A172 (cell line): ENCODE data around the gene BACE2. TPM values are rescaled to one million over a fixed set of nuclear protein-coding genes. Genes with fewer than 3 reads are reported as not detected.
A peak's percentile ranks its signal among the peaks of the same experiment; 100 is the strongest.
"Not testable (repeated sequence)": the region's sequence is repeated elsewhere in the genome, so short reads cannot be mapped to it uniquely, and the experiment has no call there.

Experiments used
- DNase-seq: peaks from one replicate; pipeline ENCODE4 v3.0.0-alpha.2; 2015; ENCODE audit warnings: low spot score
- total RNA-seq: library from RNA; depleted of rRNA; stranded (reverse); fragments of >200 nt; shearing (Covaris generic); gene quantifications from 2 replicates; pipeline ENCODE4 v1.2.3, GENCODE V29; 2014

The BACE2 gene
- total RNA-seq, 1 experiment from 2014 or later = 46.6 TPM

GRCh38 chr21:41240040-41240439 is 72.1 kb downstream of the BACE2 start:
- no peak for DNase-seq

DNA sequence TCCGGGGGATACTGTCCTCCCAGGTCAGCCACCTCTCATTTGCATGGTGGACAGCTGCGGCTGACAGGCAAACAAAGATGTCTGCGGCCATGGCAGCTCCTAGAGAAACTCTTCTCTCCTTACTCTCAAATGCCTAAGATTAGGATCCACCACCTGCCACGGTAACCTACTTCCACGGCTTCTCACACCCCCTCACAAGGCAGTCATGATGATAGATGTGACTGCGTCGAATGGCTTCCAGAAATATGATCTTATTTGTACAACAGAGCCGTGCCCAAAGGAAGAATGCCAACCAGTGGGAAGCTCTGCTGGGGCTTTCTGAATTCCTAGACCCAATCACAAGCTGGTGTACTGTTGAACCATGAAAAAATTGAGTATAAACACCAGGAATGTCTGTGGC is 73.4 kb downstream of the BACE2 start:
- DNase-seq = no peak

DNA sequence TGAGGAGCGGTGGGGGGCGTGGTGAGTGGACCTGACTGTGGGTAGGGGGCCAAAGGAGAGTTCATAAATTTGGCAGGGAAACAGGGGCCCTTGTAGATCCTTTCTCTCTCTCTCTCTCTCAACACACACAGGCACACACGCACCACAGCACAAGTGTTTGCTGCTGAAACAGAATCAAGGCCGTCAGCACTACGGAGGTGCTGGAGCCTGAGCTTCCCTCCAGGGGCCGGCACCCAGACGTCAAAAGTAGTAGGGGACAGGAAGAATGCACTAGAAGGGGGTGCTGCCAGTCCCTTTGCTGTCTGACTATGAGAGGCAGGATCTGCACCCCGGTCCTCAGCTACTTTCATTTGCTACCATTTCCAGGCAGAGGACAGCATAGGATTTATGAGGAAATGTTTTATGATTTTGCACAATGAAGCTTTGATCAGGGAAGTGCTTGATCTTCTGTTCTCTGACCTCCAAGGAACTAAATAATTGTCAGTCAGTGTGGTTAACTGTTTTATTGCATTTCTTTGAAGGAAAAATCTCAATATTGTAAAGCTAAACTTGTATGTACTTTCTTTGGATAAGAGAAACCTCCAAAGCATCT is 74.4 kb downstream of the BACE2 start:
- no peak for DNase-seq

DNA sequence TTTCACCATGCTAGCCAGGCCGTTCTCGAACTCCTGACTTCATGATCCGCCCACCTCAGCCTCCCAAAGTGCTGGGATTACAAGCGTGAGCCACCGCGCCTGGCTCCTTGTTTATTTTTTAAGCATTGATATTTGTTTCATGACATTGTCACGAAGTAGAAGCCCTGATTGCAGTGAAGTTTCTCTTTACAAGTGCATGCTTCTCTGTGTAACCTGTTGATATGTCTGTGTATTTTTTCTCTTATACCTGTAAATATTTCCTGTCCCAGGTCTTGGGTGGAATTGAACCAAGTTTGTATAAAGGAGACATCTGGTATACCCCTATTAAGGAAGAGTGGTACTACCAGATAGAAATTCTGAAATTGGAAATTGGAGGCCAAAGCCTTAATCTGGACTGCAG is 75.1 kb downstream of the BACE2 start:
- DNase-seq = no peak

DNA sequence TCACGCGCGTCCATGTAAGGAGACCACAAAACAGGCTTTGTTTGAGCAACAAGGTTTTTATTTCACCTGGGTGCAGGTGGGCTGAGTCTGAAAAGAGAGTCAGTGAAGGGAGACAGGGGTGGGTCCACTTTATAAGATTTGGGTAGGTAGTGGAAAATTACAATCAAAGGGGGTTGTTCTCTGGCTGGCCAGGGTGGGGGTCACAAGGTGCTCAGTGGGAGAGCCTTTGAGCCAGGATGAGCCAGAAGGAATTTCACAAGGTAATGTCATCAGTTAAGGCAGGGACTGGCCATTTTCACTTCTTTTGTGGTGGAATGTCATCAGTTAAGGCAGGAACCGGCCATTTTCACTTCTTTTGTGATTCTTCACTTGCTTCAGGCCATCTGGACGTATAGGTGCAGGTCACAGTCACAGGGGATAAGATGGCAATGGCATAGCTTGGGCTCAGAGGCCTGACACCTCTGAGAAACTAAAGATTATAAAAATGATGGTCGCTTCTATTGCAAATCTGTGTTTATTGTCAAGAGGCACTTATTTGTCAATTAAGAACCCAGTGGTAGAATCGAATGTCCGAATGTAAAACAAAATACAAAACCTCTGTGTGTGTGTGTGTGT is 76.4 kb downstream of the BACE2 start:
- not testable (repeated sequence) for DNase-seq

DNA sequence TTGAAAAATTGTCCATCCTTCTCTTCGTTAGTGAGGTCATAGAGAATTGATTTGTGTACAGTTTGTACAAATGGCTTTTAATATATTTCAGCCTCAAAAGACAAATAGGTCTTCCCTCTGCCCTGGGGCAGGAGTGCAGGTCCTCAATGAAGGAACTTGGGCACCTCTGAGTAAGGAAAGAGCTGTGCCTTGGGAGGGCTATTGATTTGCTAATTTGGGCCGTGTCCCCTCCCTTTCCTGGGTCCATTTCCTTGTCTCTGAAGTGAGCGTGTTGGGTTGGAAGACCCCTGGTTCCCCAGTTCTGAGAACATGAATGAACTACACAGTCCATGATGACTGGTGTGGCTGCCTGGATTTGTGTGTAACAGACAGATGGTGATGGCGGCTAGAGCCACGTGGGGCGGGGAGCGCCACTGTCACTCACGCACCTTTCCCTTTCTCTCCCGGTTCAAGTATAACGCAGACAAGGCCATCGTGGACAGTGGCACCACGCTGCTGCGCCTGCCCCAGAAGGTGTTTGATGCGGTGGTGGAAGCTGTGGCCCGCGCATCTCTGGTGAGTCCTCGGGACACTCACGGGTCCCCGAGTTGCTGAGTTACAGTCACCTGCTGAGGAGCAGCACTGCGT is 77.7 kb downstream of the BACE2 start:
- DNase-seq = no peak

- no peak for DNase-seq
Observed at GRCh38 chr21:41246808-41247207, 78.8 kb downstream of the BACE2 start.

DNA sequence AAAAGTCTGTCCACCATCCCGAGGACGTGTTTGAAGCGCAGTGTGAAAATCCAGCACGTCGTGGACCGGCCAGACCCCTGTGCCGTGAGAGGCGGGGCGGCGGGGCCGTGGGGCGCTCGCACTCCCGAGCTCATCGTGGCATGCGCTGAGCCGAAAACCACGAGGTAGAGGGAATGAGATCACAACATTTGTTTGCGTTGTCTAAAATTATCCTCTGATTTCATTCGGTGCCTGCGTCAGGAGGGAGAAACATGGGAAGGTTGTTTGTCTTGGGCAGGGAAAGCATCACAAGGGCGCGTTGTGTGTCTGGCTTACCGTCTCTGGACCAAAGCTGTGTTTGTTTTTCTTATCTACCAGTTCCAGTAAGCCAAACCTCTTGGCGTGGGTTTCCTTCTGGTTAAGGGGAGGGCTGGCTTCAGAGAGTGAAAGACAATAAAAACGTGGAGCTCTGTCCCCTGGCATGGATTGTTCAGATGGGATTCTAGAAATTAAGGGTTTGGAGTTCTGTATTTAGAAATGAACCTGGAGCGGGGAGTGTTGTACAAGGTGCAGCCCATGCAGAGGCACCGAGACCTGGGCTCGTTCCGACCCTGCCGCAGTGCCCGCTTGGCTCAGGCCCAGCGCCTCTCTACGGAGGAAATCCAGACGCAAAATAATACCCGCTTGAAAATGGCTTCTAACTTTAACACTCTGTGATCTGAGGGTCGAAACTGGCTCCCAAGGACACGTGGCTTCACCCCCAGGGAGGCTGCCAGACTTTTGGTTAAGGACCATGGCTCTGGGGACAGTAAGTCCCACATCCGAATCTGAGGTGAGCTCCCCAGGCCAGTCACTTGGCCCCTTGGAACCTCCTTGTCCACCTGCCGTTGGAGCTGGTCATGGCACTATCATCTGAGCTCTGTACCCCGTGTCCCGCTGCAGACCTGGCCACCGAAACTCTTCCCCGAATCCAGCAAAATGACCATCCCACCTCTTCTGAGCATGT is 79.9 kb downstream of the BACE2 start:
- no peak for DNase-seq

DNA sequence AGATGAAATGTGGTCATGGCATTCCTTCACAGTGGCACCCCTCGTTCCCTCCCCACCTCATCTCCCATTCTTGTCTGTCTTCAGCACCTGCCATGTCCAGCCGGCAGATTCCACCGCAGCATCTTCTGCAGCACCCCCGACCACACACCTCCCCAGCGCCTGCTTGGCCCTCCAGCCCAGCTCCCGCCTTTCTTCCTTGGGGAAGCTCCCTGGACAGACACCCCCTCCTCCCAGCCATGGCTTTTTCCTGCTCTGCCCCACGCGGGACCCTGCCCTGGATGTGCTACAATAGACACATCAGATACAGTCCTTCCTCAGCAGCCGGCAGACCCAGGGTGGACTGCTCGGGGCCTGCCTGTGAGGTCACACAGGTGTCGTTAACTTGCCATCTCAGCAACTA is 81.5 kb downstream of the BACE2 start:
- DNase-seq = no peak

GRCh38 chr21:41250519-41250918 is 82.6 kb downstream of the BACE2 start:
- peak; percentile 13 for DNase-seq

- DNase-seq = no peak
Observed at GRCh38 chr21:41251961-41252642, 84.1 kb downstream of the BACE2 start.

- DNase-seq = no peak
Observed at GRCh38 chr21:41254090-41254700, 86.2 kb downstream of the BACE2 start.

DNA sequence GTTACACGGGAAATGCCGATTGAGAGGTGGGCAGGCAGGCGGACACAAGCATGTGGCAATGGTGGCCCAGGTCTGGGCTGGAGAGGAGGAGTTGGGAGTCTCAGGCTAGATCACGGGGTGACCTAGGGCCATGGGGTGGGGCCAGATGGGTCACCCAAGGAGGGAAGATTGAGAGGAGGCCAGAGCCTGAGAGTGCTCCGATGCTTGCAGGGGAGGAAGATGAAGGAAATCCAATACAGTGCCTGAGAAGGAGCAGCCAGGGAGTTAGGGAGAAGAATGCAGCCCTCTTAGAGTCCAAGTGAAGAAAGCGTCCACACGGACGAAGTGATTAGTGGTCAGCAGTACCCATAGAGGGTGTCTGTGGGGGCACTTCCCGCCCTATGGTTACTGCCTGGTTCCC is 87.2 kb downstream of the BACE2 start:
- no peak for DNase-seq

DNA sequence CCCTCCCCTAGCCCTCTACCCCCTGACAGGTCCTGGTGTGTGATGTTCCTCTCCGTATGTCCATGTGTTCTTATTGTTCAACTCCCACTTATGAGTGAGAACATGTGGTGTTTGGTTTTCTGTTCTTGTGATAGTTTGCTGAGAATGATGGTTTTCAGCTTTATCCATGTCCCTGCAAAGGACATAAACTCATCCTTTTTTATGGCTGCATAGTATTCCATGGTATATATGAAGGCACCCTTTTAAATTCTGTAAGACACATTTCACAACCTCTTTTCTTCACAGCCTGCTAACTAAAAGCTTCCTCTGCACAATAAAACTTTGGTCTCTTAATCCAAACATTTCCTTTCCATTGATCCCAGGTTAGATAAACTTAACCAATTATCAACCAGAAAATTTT is 88.3 kb downstream of the BACE2 start:
- not testable (repeated sequence) for DNase-seq

DNA sequence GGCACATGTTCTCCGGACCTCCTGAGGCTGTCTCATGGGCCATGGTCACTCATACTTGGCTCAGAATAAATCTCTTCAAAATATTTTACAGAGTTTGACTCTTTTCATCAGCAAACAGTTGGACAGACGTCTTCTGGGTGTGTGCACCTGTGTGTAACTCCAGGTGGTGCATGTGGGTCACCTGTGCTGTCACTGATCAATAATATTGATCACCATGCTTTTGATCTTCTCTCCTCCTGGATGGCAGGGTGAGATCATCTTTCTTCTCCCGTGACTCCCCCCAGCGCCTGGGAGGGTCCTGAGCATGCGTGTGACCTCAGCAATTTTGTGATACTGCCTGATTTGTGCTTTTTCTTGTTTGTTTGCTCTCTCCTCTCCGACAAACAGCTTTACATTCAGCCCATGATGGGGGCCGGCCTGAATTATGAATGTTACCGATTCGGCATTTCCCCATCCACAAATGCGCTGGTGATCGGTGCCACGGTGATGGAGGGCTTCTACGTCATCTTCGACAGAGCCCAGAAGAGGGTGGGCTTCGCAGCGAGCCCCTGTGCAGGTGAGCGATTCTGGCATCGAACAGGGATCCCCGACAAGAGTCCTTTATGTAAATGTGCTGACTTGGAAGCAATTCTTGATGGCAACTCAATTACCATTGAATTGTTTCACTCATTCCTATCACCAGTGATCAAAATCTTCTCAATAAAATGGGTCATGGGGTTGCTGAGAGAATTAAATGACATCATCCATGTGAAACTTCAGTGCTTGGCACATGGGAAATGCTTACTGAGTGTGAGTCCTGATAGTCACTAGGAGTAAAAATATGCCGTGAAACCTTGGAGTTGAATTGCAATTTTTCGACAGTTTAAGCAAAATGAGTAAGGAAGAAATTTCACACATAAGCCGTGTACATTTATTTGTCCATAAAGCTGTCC is 89.1 kb downstream of the BACE2 start:
- DNase-seq = no peak

DNA sequence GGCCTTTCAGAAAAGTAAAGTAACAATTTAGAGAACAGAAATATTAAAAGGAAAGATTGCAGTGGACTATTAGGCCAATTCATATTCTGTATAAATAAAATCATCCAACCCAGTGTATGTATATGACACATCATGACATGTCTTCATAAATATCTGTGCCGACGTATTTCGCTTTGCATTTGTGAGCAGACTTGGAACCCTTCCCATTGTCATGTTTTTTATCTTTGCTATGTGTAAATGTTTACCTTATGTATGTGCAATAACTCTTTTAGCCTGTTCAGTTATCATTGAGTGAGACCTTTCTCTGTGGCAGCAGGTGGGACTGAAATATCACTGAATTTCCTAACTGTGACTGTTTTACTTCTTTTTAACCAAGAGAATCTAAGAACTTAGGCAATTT is 90.7 kb downstream of the BACE2 start:
- DNase-seq = no peak

- no peak for DNase-seq
Observed at GRCh38 chr21:41260428-41260827, 92.5 kb downstream of the BACE2 start.

DNA sequence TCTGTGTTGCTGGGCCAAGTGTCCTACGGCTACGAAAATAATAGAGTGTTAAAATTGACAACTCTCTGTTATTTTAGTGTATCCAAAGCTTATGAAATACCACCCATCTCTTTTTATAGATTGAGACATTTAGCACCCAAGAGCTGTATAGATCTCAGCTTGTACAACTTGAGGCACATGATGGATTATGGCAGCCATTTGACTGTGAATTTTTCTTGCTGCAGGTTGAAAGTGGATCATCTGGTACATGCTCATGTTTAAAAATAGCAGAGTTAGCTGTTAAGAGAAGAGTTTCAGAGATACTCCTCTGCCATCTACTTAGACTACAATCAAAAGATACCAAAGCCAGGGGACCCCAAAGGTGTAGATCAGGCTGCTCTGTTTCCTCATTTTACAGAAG is 99.4 kb downstream of the BACE2 start:
- no peak for DNase-seq

DNA sequence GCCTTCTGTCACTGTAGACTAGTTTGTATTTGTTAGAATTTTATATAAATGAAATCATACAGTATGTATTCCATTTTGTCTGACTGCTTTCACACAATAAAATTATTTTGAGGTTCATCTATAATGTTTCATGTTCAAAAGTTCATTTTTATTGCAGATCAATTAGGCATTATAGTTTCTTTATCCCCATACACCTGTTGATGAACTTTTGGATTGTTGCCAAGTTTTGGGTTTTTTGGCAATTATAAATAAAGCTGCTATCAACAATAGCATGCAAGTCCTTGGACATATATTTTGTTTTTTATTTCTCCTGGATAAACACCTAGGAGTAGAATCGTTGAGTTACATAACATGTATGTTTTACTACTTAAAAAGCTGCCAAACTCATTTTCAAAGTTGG is 101.6 kb downstream of the BACE2 start:
- DNase-seq = no peak

DNA sequence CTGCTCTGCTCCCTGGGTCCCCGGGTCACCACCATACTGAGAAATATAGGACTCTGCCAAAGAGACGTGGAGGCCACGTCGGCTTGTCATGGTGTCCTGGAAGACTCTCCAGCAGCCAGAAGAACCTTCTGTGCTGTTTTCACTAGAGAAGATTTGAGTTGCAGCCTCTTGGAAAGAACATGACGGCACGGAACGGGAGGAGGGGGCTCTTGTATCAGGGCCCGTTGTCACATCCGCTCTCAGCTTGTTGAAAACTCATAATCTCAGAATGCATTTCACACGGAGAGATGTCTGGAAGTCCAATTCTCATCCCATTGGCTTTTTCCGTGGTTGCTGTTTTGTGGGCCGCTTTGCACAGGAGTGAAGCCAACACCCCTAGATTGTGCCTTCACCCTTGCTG is 109.2 kb downstream of the BACE2 start:
- DNase-seq = no peak
